SK-N-SH (cell line): ENCODE data around the gene TFAP2D.
A peak's percentile ranks its signal among the peaks of the same experiment; 100 is the strongest.

ENCODE experiments used
- CTCF ChIP-seq: fragments of 200-600 bp; sonication (generic); IDR thresholded peaks from 2 replicates; pipeline ENCODE4 v1.6.1; 2017; ENCODE audit warnings: antibody characterized with exemption, mild to moderate bottlenecking, moderate library complexity
- EP300 ChIP-seq, 2 experiments: IDR thresholded peaks; 2 replicates each; pipeline versions ENCODE4 v1.4.0 to v1.6.1; 2012; ENCODE audit warnings: borderline replicate concordance in 1 of 2, low read depth in 1 of 2, low read length in 1 of 2
- FOSL2 ChIP-seq: IDR thresholded peaks from 2 replicates; pipeline ENCODE4 v1.4.0; 2012; ENCODE audit warnings: low read depth, mild to moderate bottlenecking, moderate library complexity, borderline replicate concordance
- GABPA ChIP-seq: IDR thresholded peaks from 2 replicates; pipeline ENCODE4 v1.4.0; 2012; ENCODE audit warnings: low read depth, mild to moderate bottlenecking
- MAX ChIP-seq: IDR thresholded peaks from 2 replicates; pipeline ENCODE4 v1.4.0; 2012; ENCODE audit warnings: low read depth
- POLR2AphosphoS5 ChIP-seq: IDR thresholded peaks from 2 replicates; pipeline ENCODE4 v1.6.1; 2012; ENCODE audit warnings: low read depth, low read length
- RXRA ChIP-seq: IDR thresholded peaks from 2 replicates; pipeline ENCODE4 v1.4.0; 2012; ENCODE audit warnings: low read depth, mild to moderate bottlenecking, borderline replicate concordance
- SMC3 ChIP-seq: IDR thresholded peaks from 2 replicates; pipeline ENCODE4 v1.6.1; 2012; ENCODE audit warnings: low read depth, low read length, improper control_type of control experiment

- peak; percentile 93 for TF ChIP-seq CTCF
- TF ChIP-seq EP300 (IDR thresholded peaks at IDR 0.05; ENCODE audit: borderline replicate concordance in 1 of 2, low read depth in 1 of 2, low read length in 1 of 2), result no peak
- no peak for TF ChIP-seq GABPA
- TF ChIP-seq MAX, result no peak
- no peak for TF ChIP-seq FOSL2
- TF ChIP-seq POLR2AphosphoS5, result no peak
- no peak for TF ChIP-seq RXRA
- TF ChIP-seq SMC3, result peak; percentile 73
These were observed 102.9 kb downstream of the TFAP2D start for GRCh38 chr6:50816115-50816675.
